NCI-H226 (cell line): Measurements from ENCODE around the gene MAP3K20.

Source experiments
- DNase-seq: peaks from one replicate; pipeline ENCODE4 v3.0.0-alpha.2; 2015

The MAP3K20 gene

GRCh38 chr2:173051463-173052215, 24.0 kb upstream of the MAP3K20 start:
- DNase-seq = no peak

- no peak for DNase-seq
Observed at GRCh38 chr2:173053043-173053699, 22.5 kb upstream of the MAP3K20 start.

- DNase-seq = no peak
Observed at GRCh38 chr2:173054466-173054865, 21.2 kb upstream of the MAP3K20 start.

GRCh38 chr2:173056705-173057364, 18.8 kb upstream of the MAP3K20 start:
- no peak for DNase-seq

- DNase-seq = no peak
Observed at GRCh38 chr2:173058097-173058496, 17.5 kb upstream of the MAP3K20 start.

- no peak for DNase-seq
Observed at GRCh38 chr2:173058673-173059072, 17.0 kb upstream of the MAP3K20 start.

- DNase-seq = no peak
Observed at GRCh38 chr2:173059292-173059691, 16.4 kb upstream of the MAP3K20 start.

- DNase-seq = no peak
Observed at GRCh38 chr2:173059971-173060461, 15.6 kb upstream of the MAP3K20 start.

GRCh38 chr2:173062801-173063200, 12.8 kb upstream of the MAP3K20 start:
- no peak for DNase-seq

- no peak for DNase-seq
Observed at GRCh38 chr2:173064151-173064805, 11.4 kb upstream of the MAP3K20 start.

GRCh38 chr2:173066887-173067676, 8.6 kb upstream of the MAP3K20 start:
- no peak for DNase-seq

- DNase-seq = no peak
Observed at GRCh38 chr2:173075056-173075780, 428 bp upstream of the MAP3K20 start.

- no peak for DNase-seq
Observed at GRCh38 chr2:173076581-173077345, 1.1 kb downstream of the MAP3K20 start.

GRCh38 chr2:173077506-173078177, 2.0 kb downstream of the MAP3K20 start:
- no peak for DNase-seq

GRCh38 chr2:173079141-173079540, 3.5 kb downstream of the MAP3K20 start:
- DNase-seq = no peak

GRCh38 chr2:173079973-173080860, 4.6 kb downstream of the MAP3K20 start:
- DNase-seq = peak; percentile 58

GRCh38 chr2:173086518-173087213, 11.0 kb downstream of the MAP3K20 start:
- no peak for DNase-seq

GRCh38 chr2:173087214-173087581, 11.6 kb downstream of the MAP3K20 start:
- DNase-seq = no peak
